Heart left ventricle (tissue), 13 donors: ENCODE data around the gene MTSS2.

Experiments
- CTCF ChIP-seq, 12 donors: fragments of 200-600 bp; sonication (generic) in 4 of 12; IDR thresholded peaks; one replicate each; pipeline versions ENCODE4 v1.5.0 to v1.8.0; 2018 to 2022; ENCODE audit warnings: antibody characterized with exemption in 12 of 12, mild to moderate bottlenecking in 5 of 12
- POLR2A ChIP-seq, 2 donors: fragments of 450-650 bp; IDR thresholded peaks; one replicate each; pipeline ENCODE4 v1.6.1; 2017; ENCODE audit warnings: antibody characterized with exemption in 2 of 2, mild to moderate bottlenecking in 2 of 2, moderate library complexity in 2 of 2
- donor health status: ischemic (EF 13 %, LVEDD 7.1; RV severe dilation, severe dysfunction).
- donor health status: DM: no; HTN: yes; CAD: no.
- donor health status: DM: no; HTN: no; CAD: no.
- donor health status: ischemic (EF 25% LVEDD 6.9; RV normal size, moderate dysfunction).
- donor health status: ischemic (EF 25% LVEDD 5.7; RV mildly dilated, moderate dysfunction).
- donor health status: ischemic (EF 35%, LVEDD 5.7; RV mildly dilated, moderate dysfunction).
- donor health status: nonischemic (EF 11% LVEDD 7.7; RV severe dilation, severe dysfunction).
- donor health status: DM: yes; HTN: yes; CAD: no.
- donor health status: PGD.
- donor health status: ischemic (EF 29% LVEDD 5.4; RV normal size, mild dysfunction).
- donor health status: nonischemic (EF 23%, LVEDD 6.1; RV moderate dilation, normal function).

- TF ChIP-seq POLR2A (IDR thresholded peaks at IDR 0.05), result no peak
- TF ChIP-seq CTCF (IDR thresholded peaks at IDR 0.05), result no peak
Measured at GRCh38 chr16:70674221-70675014, 11.4 kb downstream of the MTSS2 start.
